ENCODE measurements around the gene FEM1C. TPM values are rescaled to one million over a fixed set of nuclear protein-coding genes. Genes with fewer than 3 reads are reported as not detected.
A peak's percentile ranks its signal among the peaks of the same experiment; 100 is the strongest.

The FEM1C gene
- total and polyA plus RNA-seq, 10 of the 15 experiments (the other 5 are each of a cell fraction or from before 2014, with no cell fraction given), result 1.9 to 15.6 (median 8.0) TPM

DNA sequence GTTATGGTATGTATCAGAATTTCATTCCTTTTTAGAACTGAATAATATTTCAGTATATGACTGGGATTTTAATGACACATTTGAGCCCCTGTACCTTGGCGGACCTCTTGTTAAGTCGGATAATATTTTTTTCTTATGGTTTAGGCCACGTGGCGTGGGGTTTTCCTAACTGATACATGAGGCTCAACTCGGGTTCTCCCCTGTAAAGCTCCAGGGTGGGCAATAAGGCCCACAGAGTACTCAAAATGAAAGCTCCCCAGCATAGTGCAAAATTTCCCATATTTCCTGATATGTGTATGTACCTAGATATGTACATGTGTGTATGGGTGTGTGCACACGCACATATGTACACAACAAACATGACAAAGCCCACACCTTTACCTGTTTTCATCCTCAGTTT is 33.2 kb upstream of the FEM1C start (continued):
- TF ChIP-seq, protein P1, sequence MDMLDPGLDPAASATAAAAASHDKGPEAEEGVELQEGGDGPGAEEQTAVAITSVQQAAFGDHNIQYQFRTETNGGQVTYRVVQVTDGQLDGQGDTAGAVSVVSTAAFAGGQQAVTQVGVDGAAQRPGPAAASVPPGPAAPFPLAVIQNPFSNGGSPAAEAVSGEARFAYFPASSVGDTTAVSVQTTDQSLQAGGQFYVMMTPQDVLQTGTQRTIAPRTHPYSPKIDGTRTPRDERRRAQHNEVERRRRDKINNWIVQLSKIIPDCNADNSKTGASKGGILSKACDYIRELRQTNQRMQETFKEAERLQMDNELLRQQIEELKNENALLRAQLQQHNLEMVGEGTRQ (IDR thresholded peaks at IDR 0.05; ENCODE audit: borderline replicate concordance, low read depth, low read length), result peak; percentile 41; the same call in 1 of the 2 replicates
- peak in 1 of 2 experiments; percentile 37; a peak in 1 of 4 replicates for TF ChIP-seq ETV6 (conservative IDR thresholded peaks at IDR 0.05 in 1 of 2, IDR thresholded peaks at IDR 0.05 in 1 of 2; ENCODE audit: borderline replicate concordance in 1 of 2, low read depth in 1 of 2)
- 0 out of 2 replicates have a peak, but pooled peaks have one; percentile 29 for TF ChIP-seq DPF2 (IDR thresholded peaks at IDR 0.05)
- no peak for TF ChIP-seq MYC (IDR thresholded peaks at IDR 0.05; ENCODE audit: insufficient read depth, insufficient read length, insufficient replicate concordance, low read length, severe bottlenecking)
- TF ChIP-seq CREM (IDR thresholded peaks at IDR 0.05; ENCODE audit: low read depth), result peak; percentile 71
- TF ChIP-seq RAD51 (IDR thresholded peaks at IDR 0.05), result peak; percentile 74
- no peak for TF ChIP-seq NBN (IDR thresholded peaks at IDR 0.05)
- TF ChIP-seq NFIC (IDR thresholded peaks at IDR 0.05; ENCODE audit: low read depth, low read length), result peak; percentile 81
- no peak for TF ChIP-seq RAD21 (IDR thresholded peaks at IDR 0.05; ENCODE audit: insufficient read depth, low read depth, low read length)
- no peak for TF ChIP-seq RCOR1 (conservative IDR thresholded peaks at IDR 0.05; ENCODE audit: low read depth, low read length)
- TF ChIP-seq EP300 (IDR thresholded peaks at IDR 0.05; ENCODE audit: borderline replicate concordance in 1 of 2, control insufficient read depth in 1 of 2, low read depth in 2 of 2, low read length in 2 of 2), result peak; percentile 29 to 72; a peak in 1 of 4 replicates
- peak; percentile 79 for TF ChIP-seq BCL11A (IDR thresholded peaks at IDR 0.05; ENCODE audit: low read depth, low read length)
- TF ChIP-seq, protein P2, sequence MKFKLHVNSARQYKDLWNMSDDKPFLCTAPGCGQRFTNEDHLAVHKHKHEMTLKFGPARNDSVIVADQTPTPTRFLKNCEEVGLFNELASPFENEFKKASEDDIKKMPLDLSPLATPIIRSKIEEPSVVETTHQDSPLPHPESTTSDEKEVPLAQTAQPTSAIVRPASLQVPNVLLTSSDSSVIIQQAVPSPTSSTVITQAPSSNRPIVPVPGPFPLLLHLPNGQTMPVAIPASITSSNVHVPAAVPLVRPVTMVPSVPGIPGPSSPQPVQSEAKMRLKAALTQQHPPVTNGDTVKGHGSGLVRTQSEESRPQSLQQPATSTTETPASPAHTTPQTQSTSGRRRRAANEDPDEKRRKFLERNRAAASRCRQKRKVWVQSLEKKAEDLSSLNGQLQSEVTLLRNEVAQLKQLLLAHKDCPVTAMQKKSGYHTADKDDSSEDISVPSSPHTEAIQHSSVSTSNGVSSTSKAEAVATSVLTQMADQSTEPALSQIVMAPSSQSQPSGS (IDR thresholded peaks at IDR 0.05; ENCODE audit: low read length), result peak; percentile 80
- TF ChIP-seq RELA (IDR thresholded peaks at IDR 0.05; ENCODE audit: borderline replicate concordance, partially characterized antibody), result peak; percentile 70
- TF ChIP-seq CREB1 (IDR thresholded peaks at IDR 0.05; ENCODE audit: low read depth), result peak; percentile 24; the same call in 1 of the 2 replicates
- peak; percentile 47; the same call in 1 of the 2 replicates for TF ChIP-seq PAX5 (IDR thresholded peaks at IDR 0.05; ENCODE audit: borderline replicate concordance, low read depth, low read length)
- TF ChIP-seq JUNB (IDR thresholded peaks at IDR 0.05), result peak; percentile 94
- TF ChIP-seq ESRRA (IDR thresholded peaks at IDR 0.05; ENCODE audit: low read length), result no peak
- TF ChIP-seq ZNF384 (IDR thresholded peaks at IDR 0.05; ENCODE audit: borderline replicate concordance, low read depth, low read length), result no peak; the same call in 1 of the 2 replicates
- TF ChIP-seq, protein P3, sequence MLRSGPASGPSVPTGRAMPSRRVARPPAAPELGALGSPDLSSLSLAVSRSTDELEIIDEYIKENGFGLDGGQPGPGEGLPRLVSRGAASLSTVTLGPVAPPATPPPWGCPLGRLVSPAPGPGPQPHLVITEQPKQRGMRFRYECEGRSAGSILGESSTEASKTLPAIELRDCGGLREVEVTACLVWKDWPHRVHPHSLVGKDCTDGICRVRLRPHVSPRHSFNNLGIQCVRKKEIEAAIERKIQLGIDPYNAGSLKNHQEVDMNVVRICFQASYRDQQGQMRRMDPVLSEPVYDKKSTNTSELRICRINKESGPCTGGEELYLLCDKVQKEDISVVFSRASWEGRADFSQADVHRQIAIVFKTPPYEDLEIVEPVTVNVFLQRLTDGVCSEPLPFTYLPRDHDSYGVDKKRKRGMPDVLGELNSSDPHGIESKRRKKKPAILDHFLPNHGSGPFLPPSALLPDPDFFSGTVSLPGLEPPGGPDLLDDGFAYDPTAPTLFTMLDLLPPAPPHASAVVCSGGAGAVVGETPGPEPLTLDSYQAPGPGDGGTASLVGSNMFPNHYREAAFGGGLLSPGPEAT (IDR thresholded peaks at IDR 0.05; ENCODE audit: low read depth), result peak; percentile 69; the same call in 1 of the 2 replicates
- TF ChIP-seq CEBPB (IDR thresholded peaks at IDR 0.05; ENCODE audit: borderline replicate concordance in 1 of 2, low read depth in 2 of 2, low read length in 2 of 2), result no peak
- TF ChIP-seq, protein P4, sequence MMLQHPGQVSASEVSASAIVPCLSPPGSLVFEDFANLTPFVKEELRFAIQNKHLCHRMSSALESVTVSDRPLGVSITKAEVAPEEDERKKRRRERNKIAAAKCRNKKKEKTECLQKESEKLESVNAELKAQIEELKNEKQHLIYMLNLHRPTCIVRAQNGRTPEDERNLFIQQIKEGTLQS (IDR thresholded peaks at IDR 0.05; ENCODE audit: borderline replicate concordance, extremely low read depth, low read depth, low read length), result 0 out of 2 replicates have a peak, but pooled peaks have one; percentile 11
- no peak for TF ChIP-seq SIX5 (IDR thresholded peaks at IDR 0.05; ENCODE audit: low read depth, low read length, severe bottlenecking)
- TF ChIP-seq ZBED1 (IDR thresholded peaks at IDR 0.05; ENCODE audit: borderline replicate concordance), result peak; percentile 69; the same call in 1 of the 2 replicates

Data from GM12878 (cell line).